Measurements from ENCODE around the gene CABLES1.

DNA sequence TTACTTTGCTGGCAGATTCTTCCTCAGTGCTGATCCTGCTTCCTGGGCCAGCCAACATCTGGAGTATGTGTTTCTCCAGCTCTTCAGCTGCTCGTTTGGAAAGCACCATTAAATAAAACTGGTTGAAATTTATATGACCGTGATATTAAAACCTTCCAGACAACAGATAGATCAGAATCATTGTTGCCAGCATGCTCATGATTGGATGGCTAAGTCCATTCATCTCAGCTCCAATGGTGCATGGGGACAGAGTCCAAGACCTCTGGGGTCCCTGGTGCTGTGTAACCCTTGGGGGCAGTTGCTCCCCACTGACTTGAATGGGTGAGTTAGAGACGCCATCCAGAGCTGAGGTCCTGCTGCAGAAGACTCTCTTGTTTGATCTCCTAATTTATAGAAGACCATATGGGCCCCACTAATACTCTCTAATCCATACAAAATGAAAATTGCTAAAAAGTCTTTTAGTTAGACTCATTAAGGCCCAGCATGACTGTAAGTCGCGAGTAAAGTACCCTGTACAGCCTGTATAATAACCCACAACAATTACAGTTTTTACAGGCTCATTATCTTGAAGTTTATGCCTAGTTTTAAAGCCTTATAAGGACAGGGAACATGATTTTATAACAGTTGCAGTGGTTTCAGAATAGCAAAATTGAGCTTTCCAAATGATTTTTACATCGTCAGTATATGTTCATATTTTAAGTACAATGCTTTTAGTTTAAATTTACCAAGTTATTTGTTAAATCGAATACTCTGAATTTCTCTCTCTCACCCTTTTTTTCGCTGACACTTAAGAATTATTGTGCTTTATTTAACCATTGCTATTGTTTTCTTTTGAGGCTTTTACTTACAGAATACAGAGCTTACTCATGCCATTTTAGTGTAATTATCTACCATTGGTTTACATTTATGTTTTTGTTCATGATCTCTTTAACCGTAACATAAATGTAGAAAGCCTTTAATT lies 60.0 kb downstream of the CABLES1 start:
- no peak for TF ChIP-seq EZH2 (IDR thresholded peaks at IDR 0.05)
- no peak for TF ChIP-seq POLR2AphosphoS5 (IDR thresholded peaks at IDR 0.05; ENCODE audit: borderline replicate concordance, low read depth, low read length)
- no peak for TF ChIP-seq FOXP2 (optimal IDR thresholded peaks at IDR 0.05; ENCODE audit: control extremely low read depth, extremely low read length, insufficient read depth)

Measured in SK-N-MC (cell line).